EH (cell line): Measurements from ENCODE around the gene CLDN3.
"Not testable (repeated sequence)": the region's sequence is repeated elsewhere in the genome, so short reads cannot be mapped to it uniquely, and the experiment has no call there.

Source experiments
- DNase-seq: peaks from one replicate; pipeline ENCODE4 v3.0.0-alpha.2; 2015; ENCODE audit warnings: low read depth

CLDN3 gene, protein sequence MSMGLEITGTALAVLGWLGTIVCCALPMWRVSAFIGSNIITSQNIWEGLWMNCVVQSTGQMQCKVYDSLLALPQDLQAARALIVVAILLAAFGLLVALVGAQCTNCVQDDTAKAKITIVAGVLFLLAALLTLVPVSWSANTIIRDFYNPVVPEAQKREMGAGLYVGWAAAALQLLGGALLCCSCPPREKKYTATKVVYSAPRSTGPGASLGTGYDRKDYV

DNA sequence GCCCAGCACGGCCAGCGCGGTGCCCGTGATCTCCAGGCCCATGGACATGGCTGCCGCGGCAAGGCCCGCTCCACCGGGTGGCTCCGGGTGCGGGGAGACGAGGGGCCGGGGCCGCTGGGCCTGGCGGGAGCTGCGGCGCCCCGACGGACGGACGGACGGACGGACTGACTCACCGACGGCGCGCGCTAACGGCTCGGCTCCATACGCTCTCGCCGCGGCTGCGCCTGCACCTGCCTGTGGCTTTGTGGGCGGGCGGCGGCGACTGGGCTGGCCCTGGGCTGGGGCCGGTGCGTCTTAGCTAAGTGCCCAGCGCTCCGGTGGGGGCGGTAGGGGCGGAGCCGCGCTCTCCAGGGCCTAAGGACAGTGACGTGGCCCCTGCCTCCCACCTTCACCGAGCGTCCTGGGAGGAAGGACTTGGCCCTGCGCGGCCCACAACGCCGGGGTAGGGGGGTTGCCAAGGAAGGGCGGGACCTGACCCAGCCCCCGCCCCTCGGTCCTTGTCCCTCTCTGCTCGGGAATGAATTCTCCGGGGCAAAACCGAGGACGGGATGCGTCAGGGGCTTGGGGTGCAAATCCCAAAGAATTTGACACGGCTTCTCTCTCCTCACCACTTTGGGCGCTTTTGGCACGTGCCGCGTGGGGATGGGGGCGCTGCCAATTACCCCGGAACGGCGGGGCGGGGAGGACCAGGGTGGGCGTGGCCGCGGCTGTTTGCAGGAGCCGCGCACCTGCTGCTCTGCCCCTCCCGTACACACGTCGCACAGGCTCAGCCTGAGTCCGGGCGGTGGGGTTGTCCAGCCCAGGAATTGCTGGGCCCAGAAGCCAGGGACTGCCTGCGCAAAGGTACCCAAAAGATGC, at the start of gene CLDN3:
Gene CLDN3, minus strand, starts transcription at position 269 of the 858 bp plus-strand sequence. Its CDS starts 221 bp downstream, at position 48.
- peak; percentile 9 for DNase-seq

DNA sequence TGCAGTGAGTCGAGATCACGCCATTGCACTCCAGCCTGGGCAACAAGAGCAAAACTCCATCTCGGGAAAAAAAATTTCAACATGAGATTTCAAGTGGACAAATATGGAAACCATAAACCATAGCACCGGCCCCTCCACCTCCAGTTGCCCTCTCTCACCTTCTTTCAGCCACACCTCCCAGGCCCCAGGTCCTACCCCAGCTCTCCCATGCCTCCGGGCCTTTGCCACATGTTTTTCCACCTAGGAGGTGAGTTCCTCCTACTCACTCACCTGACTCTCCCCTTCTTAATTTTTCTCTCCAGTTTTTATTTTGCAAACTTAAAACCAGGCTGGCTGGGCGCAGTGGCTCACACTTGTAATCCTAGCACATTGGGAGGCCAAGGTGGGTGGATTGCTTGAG, 47.1 kb upstream of the CLDN3 start:
- DNase-seq, result no peak

DNA sequence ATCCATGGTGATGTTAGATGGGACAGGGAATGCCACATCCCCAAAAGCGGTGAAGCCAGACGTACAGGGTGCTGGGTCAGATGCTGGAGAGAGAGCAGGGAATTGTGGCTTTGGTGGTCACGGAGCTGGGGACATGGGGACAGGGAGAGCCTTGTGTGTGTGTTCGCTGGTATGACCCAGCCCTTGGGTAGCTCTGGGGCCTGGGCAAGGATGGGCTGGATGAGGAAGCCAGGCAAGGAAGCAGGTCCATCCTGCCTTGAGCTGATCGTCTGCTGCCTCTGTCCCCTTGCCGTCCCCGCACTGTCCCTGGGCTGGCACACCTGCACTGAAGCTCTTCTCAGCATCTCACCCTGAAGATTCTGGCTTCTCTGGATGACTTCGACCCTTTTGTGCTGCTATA, 45.4 kb upstream of the CLDN3 start:
- DNase-seq, result no peak

DNA sequence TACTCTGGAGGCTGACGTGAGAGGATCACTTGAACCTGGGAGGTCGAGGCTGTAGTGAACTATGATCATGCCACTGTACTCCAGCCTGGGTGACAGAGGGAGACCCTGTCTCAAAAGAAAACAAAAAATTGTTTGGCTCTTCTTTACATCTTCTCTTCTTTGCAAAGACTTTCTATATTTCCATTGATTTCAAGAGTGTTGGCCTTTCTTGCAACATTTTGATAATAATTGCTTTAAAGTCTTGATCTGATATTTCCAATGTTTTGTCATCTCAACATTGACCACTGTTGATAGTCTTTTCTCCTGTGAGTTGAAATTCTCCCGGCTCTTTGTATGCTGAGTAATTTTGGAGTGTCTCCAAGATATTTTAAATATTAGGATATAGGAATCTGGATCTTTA, 42.9 kb upstream of the CLDN3 start:
- no peak for DNase-seq

DNA sequence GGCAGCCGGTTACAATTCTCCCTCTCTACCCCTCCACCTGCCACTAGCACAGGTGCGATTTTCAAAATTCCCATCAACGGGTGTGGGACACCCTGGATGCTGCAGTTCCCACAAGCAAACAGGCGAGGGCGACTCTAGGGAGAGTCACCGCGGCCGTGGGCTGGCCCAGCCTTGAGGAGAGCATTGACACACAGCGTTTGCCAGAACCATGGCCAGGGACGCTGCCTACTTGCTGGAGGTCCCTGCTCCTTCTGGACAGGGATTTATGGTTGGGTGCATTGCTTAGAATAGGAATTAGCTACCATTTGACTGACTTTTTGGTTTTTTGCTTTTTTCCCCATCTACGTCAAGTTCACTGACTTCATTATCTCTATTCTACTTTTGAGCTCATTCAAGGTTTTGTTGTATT, 41.7 kb upstream of the CLDN3 start:
- DNase-seq, result peak; percentile 75

DNA sequence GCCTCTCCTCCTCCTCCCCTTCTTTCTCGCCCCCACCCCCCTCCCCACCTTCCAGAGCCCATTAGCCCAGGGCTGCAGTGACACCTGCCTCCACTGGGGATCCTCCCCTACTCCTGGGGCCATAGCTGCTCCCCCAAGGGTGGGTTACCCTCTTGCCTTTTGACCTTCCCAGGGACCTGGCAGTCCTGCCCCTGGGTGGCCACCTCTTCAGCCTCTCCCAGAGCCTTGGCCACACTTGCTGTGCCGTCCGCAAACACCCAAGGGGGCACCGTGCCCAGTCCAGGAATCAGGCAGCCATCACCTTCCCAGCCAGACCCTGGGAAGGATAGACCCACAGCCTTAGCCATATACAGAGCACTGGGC, 40.9 kb upstream of the CLDN3 start:
- DNase-seq, result no peak

DNA sequence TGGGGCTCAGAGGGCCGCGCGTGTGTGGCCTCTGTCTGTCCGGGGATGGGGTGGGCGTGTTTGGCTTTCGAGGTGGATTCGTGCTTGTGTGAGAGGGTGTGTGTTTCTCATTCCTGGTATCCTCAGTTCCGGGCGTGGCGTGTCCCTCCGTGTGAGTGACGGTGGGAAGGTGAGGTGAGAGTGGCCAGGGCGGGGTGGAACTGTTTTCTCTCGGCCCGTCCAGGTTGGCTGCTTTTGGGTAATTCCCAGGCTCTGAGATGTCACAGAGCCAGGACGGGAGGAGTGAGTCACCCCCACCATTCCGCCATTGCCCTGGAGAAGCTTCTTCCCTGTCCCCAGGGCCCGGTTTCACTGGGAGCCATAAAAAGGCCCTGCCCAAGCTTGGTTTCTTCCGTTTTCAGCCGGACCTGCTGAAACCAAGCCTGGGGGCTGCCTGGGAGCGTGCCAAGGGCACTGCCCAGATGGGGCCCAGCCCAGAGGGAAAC, 39.4 kb upstream of the CLDN3 start:
- no peak for DNase-seq

DNA sequence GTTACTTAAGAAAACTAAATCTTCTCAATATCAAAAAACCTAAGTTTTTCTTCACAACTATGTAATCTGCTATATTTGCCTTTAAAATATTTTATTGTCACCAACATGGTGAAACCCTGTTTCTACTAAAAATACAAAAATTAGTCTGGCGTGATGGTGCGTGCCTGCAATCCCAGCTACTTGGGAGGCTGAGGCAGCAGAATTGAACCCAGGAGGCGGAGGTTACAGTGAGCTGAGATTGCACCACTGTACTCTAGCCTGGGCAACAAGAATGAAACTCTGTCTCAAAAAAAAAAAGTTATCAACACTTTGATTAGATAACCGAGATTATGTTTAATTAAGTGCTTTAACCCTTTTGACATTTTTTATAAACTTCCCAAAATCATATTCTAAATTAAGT, 32.4 kb upstream of the CLDN3 start:
- no peak for DNase-seq

DNA sequence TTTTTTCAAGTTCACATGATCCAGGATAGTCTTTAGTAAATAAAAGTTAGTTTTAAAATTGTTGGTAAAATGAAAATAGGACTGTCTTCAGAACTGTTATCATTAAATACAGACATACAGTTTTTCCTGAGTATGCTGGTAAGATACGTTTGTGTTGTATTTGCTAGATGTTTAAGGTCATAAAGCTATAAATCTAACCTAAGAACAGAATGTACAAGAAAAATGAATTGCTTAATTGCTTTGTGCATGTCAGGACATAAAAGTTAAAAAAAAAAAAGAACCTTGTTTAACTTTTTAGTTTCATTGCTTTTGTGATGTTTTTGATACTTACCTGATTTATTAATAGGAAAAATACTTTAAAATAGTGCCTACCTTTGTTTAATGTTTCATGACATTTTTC, 31.5 kb upstream of the CLDN3 start:
- no peak for DNase-seq

DNA sequence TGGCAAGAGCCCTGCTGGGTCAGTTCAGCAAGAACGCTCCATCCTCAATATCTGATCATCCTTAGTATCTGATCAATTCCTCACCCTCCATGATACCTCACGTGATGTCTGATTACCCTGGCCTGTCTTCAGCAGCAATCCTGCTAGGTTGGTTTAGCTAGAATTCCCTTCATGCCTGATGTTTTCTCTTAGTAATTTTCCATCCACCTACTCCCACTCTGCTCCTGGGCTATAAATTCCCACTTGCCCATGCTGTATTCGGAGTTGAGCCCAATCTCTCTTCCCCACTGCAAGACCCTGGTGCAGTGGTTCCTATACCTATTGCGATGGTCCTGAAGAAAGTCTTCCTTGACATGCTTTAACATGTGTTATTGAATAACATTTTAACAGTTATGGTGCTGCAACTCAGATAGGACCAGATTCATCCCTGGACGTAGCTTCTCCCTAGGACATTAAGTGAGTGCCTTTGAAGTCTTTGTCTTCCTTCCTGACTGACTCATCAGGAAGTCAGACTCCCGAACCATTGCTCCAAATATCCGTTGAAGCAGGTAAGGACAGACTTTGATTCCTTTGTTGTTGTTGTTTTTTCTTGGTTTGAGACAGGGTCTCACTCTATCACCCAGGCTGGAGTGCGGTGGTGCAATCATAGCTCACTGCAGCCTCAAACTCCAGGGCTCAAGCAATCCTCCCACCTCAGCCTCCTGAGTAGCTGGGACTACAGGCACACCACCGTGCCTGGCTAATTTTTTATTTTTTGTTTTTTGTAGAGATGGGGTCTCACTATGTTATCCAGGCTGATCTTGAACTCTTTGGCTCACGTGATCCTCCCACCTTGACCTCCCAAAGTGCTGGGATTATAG, 29.4 kb upstream of the CLDN3 start:
- no peak for DNase-seq

DNA sequence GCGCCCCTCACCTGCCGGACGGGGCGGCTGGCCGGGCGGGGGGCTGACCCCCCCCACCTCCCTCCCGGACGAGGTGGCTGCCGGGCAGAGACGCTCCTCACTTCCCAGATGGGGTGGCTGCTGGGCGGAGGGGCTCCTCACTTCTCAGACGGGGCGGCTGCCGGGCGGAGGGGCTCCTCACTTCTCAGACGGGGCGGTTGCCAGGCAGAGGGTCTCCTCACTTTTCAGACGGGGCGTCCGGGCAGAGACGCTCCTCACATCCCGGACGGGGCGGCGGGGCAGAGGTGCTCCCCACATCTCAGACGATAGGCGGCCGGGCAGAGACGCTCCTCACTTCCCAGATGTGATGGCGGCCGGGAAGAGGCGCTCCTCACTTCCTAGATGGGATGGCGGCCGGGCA, 27.1 kb upstream of the CLDN3 start:
- DNase-seq, result not testable (repeated sequence)

DNA sequence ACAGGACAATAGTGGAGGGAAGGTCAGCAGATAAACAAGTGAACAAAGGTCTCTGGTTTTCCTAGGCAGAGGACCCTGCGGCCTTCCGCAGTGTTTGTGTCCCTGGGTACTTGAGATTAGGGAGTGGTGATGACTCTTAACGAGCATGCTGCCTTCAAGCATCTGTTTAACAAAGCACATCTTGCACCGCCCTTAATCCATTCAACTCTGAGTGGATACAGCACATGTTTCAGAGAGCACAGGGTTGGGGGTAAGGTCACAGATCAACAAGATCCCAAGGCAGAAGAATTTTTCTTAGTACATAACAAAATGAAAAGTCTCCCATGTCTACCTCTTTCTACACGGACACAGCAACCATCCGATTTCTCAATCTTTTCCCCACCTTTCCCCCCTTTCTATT, 26.6 kb upstream of the CLDN3 start:
- not testable (repeated sequence) for DNase-seq

DNA sequence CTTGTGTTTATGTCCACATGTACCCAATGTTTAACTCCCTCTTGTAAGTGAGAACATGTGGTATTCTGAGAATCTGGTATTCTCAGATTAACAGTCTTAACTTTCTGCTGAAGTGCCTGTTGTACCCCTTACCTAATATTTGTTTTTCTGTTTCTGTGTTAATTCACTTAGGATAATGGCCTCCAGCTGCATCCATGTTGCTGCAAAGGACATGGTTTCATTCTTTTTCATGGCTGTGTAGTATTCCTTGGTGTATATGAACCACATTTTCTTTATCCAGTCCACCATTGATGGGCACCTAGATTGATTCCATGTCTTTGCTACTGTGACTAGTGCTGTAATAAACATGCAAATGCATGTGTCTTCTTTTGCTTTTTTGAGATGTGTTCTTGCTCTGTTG, 25.1 kb upstream of the CLDN3 start:
- DNase-seq, result not testable (repeated sequence)

DNA sequence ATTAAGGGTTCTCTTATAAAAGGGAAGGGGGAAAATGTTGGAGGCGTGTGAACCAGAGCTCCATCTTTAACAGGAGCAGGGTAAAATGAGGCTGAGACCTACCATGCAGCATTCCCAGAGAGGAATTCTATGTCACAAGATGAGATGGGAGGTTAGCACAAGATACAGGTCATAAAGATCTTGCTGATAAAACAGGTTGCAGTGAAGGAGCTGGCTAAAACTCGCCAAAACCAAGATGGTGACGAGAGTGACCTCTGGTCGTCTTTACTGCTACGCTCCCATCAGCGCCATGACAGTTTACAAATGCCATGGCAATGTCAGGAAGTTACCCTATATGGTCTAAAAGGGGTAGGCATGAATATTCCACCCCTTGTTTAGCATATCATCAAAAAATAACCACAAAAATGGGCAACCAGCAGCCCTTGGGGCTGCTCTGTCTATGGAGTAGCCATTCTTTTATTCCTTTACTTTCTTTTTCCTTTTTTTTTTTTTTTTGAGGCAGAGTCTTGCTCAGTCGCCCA, 21.2 kb upstream of the CLDN3 start:
- not testable (repeated sequence) for DNase-seq

DNA sequence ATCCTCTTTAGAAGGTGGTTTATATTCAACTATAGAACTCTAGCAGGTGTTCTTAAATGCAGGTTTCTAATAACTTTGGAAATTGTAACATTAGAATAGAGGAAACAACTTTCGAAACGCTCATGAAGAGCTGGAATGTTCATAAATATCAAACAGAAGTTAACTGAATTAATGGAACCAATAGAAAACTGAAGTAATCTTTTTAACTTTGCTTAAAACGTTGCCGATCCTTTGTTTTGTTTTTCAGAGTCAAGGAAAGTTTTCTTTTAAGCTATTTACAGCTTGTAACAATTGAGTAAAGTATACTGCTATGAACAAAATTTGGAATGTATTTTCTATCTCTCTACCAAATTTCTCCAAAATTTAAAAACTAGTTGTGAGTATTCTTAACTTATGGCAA, 19.0 kb upstream of the CLDN3 start:
- no peak for DNase-seq

DNA sequence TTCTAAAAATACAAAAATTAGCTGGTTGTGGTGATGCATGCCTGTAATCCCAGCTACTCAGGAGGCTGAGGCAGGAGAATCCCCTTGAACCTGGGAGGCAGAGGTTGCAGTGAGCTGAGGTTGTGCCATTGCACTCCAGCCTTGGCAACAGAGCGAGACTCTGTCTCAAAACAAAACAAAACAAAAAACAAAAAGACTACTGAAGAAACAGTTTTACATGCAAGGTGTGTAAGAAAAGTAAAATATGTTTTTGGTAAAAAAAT, 17.6 kb upstream of the CLDN3 start:
- DNase-seq, result not testable (repeated sequence)

DNA sequence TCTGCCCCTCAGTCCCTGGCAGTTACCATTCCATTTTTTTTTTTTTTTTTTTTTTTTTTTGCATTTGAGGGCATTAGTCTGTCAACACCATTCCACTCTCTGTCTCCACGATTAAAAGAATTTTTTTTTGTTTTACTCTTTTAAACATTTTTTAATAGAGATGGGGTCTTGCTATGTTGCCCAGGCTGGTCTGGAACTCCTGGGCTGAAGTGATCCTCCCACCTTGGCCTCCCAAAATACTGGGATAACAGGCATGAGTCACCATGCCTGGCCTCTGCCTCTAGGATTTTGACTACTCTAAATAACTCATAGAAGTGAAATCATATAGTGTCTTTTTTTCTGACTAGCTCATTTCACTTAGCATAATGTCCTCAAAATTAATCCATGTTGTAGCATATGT, 16.5 kb upstream of the CLDN3 start:
- DNase-seq, result peak; percentile 3

DNA sequence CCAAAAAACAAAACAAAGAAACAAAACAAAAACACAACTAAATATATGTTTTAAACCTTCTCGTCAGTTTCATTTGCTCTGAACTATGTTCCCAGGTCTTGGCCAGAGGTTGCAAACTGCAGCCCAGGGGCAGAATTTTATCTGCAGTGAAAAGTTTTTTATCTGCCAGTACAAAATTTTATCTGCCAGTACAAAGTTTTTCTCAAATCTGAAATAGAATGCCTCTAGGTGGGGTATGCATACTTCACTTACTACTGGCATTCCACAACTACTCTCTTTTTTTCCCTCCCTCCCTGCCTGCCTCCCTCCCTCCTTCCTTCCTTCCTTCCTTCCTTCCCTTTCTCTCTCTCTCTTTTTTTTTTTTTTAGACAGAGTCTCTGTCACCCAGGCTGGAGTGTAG, 9.4 kb upstream of the CLDN3 start:
- DNase-seq, result peak; percentile 17

DNA sequence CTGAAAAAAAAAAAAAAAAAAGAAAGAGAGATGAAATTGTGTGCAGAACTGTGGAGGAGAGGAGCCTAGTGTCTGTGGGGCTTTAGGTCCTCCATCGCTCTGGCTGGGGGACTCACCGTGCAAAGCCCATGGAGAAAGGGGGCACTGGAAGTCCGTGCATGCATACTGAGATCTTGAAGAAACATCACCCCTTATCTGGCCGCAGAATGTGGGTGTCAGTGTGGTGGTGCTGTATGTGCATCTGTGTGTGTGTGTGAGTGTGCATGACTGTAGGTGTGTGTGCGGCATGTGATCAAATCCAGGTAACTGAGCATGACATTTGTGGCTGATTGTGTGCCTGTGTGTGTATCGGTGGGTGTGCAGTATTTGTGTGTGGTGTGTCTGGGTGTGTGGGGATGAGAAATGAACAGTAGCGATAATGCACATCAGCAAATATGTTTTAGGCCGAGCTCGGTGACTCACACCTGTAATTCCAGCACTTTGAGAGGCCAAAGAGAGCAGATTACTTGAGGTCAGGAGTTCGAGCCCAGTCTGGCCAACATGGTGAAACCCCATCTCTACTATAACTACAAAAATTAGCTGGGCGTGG, 8.8 kb upstream of the CLDN3 start:
- no peak for DNase-seq

DNA sequence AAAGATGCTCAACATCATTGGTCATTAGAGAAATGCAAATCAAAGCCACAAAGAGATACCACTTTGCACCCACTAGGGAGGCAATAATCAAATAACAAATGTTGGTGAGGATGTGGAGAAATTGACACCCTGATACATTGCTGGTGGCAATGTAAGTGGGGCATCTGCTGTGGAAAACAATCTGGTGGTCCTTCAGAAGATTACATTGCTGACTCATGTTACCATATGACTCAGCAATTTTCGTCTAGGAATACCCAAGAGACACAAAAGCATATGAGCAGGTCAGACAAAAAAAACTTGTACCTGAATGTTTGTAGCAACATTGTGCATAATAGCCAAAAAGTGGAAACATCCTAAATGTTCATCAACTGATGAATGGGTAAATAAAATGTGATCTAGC, 4.9 kb upstream of the CLDN3 start:
- peak; percentile 33 for DNase-seq

DNA sequence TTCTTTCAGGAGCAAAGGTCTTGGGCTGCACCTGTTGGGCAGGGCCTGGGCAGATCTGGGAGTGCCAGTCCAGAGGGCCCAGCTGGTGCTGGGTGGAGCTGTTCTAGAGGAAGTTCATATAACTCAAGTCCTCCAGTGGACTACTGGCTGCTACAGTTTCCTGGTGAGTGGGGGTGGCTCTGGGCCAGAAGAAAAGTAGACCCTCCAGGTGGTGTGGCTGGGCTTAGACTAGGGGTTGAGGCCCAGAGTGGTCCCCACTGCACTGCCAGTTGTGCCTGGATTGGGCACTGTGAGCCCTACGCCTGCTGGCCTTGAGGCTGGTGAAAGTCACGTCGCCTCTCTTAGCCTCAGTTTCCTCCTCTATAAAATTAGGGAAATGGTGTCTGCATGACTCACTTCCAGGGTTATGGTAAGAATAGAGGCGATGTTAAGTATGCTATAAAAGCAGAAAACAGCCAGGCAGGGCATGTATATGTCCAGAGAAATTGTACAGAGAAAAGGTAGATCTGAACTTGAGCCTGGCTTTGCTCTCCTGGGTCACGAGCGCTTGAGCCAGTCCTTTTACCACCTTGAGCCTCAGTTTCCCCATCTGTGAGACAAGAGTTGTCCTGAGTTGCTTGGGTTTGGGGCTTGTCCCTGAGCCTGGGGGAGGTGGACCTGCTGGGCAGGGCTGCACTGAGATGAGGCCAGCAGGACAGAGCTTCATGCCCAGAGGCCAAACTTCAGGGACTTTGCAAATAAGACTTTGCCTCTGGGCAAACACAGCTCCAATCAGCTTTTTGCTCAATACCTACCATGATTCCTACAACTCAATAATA, 3.8 kb upstream of the CLDN3 start:
- no peak for DNase-seq
